Neural progenitor cell (in vitro differentiated cells): Measurements from ENCODE around the gene VPS13D. TPM values are rescaled to one million over a fixed set of nuclear protein-coding genes. Genes with fewer than 3 reads are reported as not detected.
"Not testable (repeated sequence)": the region's sequence is repeated elsewhere in the genome, so short reads cannot be mapped to it uniquely, and the experiment has no call there.

Experiments used
- DNase-seq: peaks from one replicate; pipeline ENCODE4 v3.0.0-alpha.2; 2016; ENCODE audit warnings: low spot score
- H2AFZ ChIP-seq: fragments of 200-600 bp; sonication (generic); replicated peaks from 2 replicates; pipeline ENCODE4 v1.6.1; 2016; ENCODE audit warnings: antibody characterized with exemption
- H3F3A ChIP-seq: fragments of 200-600 bp; sonication (generic); 2 replicates; pipeline ENCODE4 v1.6.1; 2016; ENCODE audit warnings: antibody characterized with exemption, low read depth
- H3K27ac ChIP-seq: fragments of 200-600 bp; sonication (generic); 2 replicates; pipeline ENCODE4 v1.5.1; 2016; ENCODE audit warnings: mild to moderate bottlenecking
- H3K27me3 ChIP-seq: fragments of 200-600 bp; sonication (generic); 2 replicates; pipeline ENCODE4 v1.6.1; 2016; ENCODE audit warnings: mild to moderate bottlenecking, moderate library complexity
- H3K36me3 ChIP-seq: fragments of 200-600 bp; sonication (generic); 2 replicates; pipeline ENCODE4 v1.5.1; 2016
- H3K4me1 ChIP-seq: fragments of 200-600 bp; sonication (generic); 2 replicates; pipeline ENCODE4 v1.6.1; 2016; ENCODE audit warnings: mixed run types
- H3K4me2 ChIP-seq: fragments of 200-600 bp; sonication (generic); 2 replicates; pipeline ENCODE4 v1.6.1; 2016
- H3K4me3 ChIP-seq: fragments of 200-600 bp; sonication (generic); 2 replicates; pipeline ENCODE4 v1.5.1; 2016
- H3K79me2 ChIP-seq: fragments of 200-600 bp; sonication (generic); 2 replicates; pipeline ENCODE4 v1.6.1; 2016; ENCODE audit warnings: low read depth
- H3K9ac ChIP-seq: fragments of 200-600 bp; sonication (generic); 2 replicates; pipeline ENCODE4 v1.6.1; 2016
- H3K9me3 ChIP-seq: fragments of 200-600 bp; sonication (generic); 2 replicates; pipeline ENCODE4 v1.5.1; 2016; ENCODE audit warnings: low read depth
- H4K20me1 ChIP-seq: fragments of 200-600 bp; sonication (generic); 2 replicates; pipeline ENCODE4 v1.6.1; 2016; ENCODE audit warnings: low read depth
- H3K27ac Mint-ChIP-seq: 3 replicates; pipeline ENCODE4 v1.8.0; 2021; ENCODE audit warnings: mixed read lengths
- H3K27me3 Mint-ChIP-seq: 2 replicates; pipeline ENCODE4 v1.8.0; 2022; ENCODE audit warnings: low read depth, mild to moderate bottlenecking, inconsistent platforms, moderate library complexity, mixed read lengths; ENCODE audit not compliant: insufficient read depth
- H3K36me3 Mint-ChIP-seq: 3 replicates; pipeline ENCODE4 v1.8.0; 2021; ENCODE audit warnings: mixed read lengths
- H3K4me1 Mint-ChIP-seq: 3 replicates; pipeline ENCODE4 v1.8.0; 2021; ENCODE audit warnings: mixed read lengths
- H3K4me3 Mint-ChIP-seq: 3 replicates; pipeline ENCODE4 v1.8.0; 2021; ENCODE audit warnings: mild to moderate bottlenecking, moderate library complexity, mixed read lengths
- H3K9me3 Mint-ChIP-seq: 3 replicates; pipeline ENCODE4 v1.8.0; 2020; ENCODE audit warnings: mixed read lengths
- EZH2 ChIP-seq: fragments of 200-600 bp; sonication (generic); IDR thresholded peaks from 2 replicates; pipeline ENCODE4 v1.6.1; 2017; ENCODE audit warnings: antibody characterized with exemption, mild to moderate bottlenecking, moderate library complexity
- EZH2phosphoT487 ChIP-seq: fragments of 200-600 bp; sonication (generic); IDR thresholded peaks from 2 replicates; pipeline ENCODE4 v1.6.1; 2017; ENCODE audit warnings: antibody characterized with exemption
- total RNA-seq: library from RNA; depleted of rRNA; stranded (reverse); fragments of >200 nt; gene quantifications from 2 replicates; pipeline ENCODE4 v1.2.3, GENCODE V29; 2015; ENCODE audit warnings: low replicate concordance
- TF ChIP-seq, protein P1 (sequence below): fragments of 200-600 bp; sonication (generic); IDR thresholded peaks from 2 replicates; pipeline ENCODE4 v1.5.1; 2017; ENCODE audit warnings: antibody characterized with exemption, mild to moderate bottlenecking

The VPS13D gene
- total RNA-seq, 1 donor from 2014 or later, result 16.4 TPM

DNA sequence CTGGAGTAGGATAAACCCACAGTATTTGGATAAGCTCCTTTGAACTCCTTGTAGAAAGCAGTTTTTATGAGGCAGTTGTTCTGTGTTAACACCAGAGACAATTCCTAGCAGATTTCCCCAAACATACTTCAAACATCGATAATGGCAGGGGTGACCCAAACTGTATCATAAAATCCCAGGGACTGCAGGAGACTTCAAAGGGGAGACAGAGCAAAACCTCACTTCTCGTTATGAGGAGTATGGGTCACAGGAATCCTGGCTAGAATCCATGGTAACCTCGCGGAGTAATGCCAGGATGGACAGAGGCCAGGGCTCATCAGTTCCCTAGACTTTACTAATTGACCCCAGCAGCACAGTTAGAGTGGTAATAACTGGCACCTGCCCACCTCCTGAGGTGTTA lies 240.2 kb downstream of the VPS13D start:
- Histone ChIP-seq H3F3A (no peaks in the 10 kb centered on the region), H3K4me3 (no peak overlapping the region), H3K9me3 (no peaks in the 10 kb centered on the region), H3K79me2 (no peaks in the 10 kb centered on the region), H3K27ac (no peak overlapping the region), H2AFZ (no peak overlapping the region), H3K4me2 (no peak overlapping the region), H3K9ac (no peak overlapping the region), H3K36me3 (no peaks in the 10 kb centered on the region), H3K4me1 (no peaks in the 10 kb centered on the region), H4K20me1 (no peaks in the 10 kb centered on the region), H3K27me3 (no peaks in the 10 kb centered on the region)
- H3K4me1 Mint-ChIP-seq, result peaks cover 8% of the 10 kb centered on the region
- no peak overlapping the region for H3K27ac Mint-ChIP-seq
- no peak overlapping the region for H3K4me3 Mint-ChIP-seq
- no peak for DNase-seq
- H3K27me3 Mint-ChIP-seq, result peaks cover 2% of the 10 kb centered on the region
- TF ChIP-seq, protein P1, sequence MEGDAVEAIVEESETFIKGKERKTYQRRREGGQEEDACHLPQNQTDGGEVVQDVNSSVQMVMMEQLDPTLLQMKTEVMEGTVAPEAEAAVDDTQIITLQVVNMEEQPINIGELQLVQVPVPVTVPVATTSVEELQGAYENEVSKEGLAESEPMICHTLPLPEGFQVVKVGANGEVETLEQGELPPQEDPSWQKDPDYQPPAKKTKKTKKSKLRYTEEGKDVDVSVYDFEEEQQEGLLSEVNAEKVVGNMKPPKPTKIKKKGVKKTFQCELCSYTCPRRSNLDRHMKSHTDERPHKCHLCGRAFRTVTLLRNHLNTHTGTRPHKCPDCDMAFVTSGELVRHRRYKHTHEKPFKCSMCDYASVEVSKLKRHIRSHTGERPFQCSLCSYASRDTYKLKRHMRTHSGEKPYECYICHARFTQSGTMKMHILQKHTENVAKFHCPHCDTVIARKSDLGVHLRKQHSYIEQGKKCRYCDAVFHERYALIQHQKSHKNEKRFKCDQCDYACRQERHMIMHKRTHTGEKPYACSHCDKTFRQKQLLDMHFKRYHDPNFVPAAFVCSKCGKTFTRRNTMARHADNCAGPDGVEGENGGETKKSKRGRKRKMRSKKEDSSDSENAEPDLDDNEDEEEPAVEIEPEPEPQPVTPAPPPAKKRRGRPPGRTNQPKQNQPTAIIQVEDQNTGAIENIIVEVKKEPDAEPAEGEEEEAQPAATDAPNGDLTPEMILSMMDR, result no peak
- TF ChIP-seq EZH2, result no peak
- no peak for TF ChIP-seq EZH2phosphoT487
- H3K36me3 Mint-ChIP-seq, result peaks cover 10% of the 10 kb centered on the region
- H3K9me3 Mint-ChIP-seq, result no peaks in the 10 kb centered on the region

DNA sequence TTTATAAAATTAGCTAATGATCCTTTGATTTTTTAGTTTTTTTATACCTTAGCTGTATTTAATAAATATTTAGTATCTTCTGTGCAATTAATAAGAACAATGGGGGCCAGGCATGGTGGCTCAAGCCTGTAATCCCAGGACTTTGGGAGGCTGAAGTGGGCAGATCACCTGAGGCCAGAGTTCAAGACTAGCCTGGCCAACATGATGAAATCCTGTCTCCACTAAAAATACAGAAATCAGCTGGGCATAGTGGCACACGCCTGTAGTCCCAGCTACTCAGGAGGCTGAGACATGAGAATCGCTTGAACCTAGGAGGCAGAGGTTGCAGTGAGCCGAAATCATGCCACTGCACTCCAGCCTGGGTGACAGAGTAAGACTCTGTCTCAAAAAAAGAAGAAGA lies 241.1 kb downstream of the VPS13D start:
- H3K4me1 ChIP-seq, H2AFZ ChIP-seq, H3K9me3 Mint-ChIP-seq, H3K27me3 ChIP-seq, H3K27ac ChIP-seq, H3K9ac ChIP-seq, DNase-seq, H4K20me1 ChIP-seq, H3F3A ChIP-seq, H3K4me3 Mint-ChIP-seq, H3K9me3 ChIP-seq, H3K4me1 Mint-ChIP-seq, H3K79me2 ChIP-seq, H3K27me3 Mint-ChIP-seq, H3K36me3 Mint-ChIP-seq, H3K4me2 ChIP-seq, H3K36me3 ChIP-seq, H3K27ac Mint-ChIP-seq, H3K4me3 ChIP-seq: not testable (repeated sequence)

DNA sequence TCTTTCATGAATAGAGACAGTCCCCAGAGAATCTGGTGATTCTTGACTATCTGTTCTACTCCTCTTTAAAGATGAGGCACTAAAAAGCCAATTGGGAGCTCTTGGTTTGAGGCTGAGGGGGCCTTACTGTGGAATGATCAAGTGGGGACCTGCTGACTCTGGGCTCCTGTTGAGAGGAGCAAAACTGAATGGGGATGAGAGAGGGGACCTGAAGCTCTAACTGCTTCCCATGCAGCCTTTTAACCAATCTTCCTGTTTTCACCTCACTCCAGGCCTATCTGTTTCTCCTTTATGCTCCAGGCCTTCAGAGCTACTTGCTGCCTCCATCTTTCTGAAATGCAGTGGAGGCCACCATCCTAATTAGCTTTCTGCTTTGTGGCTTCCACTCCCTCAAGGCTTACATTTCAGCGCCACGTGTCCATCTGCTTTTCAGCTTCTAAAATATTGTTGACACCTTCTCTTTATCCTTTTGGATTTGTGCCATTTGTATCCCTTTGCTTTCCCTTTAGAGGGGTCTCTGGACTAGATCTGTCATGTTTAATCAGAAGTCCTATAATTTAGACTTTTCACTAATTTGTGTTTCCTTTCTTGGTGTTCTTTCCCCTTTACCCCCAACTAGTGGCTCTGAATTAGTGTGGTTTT lies 242.4 kb downstream of the VPS13D start:
- Histone ChIP-seq H3K27ac (no peak overlapping the region), H3K4me3 (no peak overlapping the region), H3K4me2 (no peak overlapping the region), H4K20me1 (no peaks in the 10 kb centered on the region), H3K9me3 (no peaks in the 10 kb centered on the region), H3K27me3 (no peaks in the 10 kb centered on the region), H3K36me3 (no peaks in the 10 kb centered on the region), H3K4me1 (no peaks in the 10 kb centered on the region), H3K9ac (no peak overlapping the region), H3K79me2 (no peaks in the 10 kb centered on the region), H2AFZ (no peak overlapping the region), H3F3A (no peaks in the 10 kb centered on the region)
- H3K4me1 Mint-ChIP-seq, result peaks cover 10% of the 10 kb centered on the region
- no peak for DNase-seq
- peaks cover 8% of the 10 kb centered on the region for H3K36me3 Mint-ChIP-seq
- TF ChIP-seq EZH2 (no peak), EZH2phosphoT487 (no peak)
- TF ChIP-seq, protein P1, result no peak
- peaks cover 2% of the 10 kb centered on the region for H3K27me3 Mint-ChIP-seq
- no peaks in the 10 kb centered on the region for H3K9me3 Mint-ChIP-seq
- no peak overlapping the region for H3K4me3 Mint-ChIP-seq
- H3K27ac Mint-ChIP-seq, result no peak overlapping the region

DNA sequence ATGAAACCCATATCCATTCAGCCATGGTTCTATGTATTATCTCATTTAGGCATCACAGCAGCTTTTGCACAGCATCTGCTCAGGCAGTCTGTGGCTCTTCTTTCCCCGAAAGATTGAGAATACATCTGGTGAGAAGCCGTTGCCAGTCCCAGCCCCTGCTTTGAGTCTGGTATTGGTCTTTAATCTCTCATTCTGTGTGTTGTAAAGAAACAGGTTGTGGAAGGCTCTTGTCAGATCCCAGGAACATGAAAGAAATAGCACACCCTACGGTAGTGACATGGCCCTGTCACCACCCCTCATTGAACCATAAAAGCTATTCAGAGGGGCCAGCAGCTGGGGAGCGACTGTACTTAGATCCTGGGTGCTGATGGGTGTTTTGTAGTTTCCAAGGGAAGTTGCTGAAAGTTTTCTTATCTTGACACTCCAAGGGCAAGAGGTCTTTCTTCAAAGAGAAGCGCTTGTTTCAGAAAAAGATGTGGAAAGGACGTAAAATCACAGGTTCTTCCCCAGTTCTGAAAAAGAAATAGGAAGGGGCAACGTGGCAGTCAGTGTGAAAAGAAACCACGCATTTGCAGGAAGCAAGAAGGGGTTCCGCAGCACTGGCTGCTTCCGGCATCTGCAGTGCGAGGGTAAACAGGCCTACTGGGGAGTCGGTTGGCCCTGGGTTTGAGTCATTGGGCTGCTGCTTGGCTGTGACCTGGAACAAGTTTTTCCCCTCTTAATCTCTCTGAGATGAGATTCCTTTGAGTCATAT lies 243.1 kb downstream of the VPS13D start:
- Histone ChIP-seq H3K79me2 (no peaks in the 10 kb centered on the region), H3K4me2 (no peak overlapping the region), H3K36me3 (no peaks in the 10 kb centered on the region), H2AFZ (no peak overlapping the region), H4K20me1 (no peaks in the 10 kb centered on the region), H3K4me3 (no peak overlapping the region), H3K9ac (no peak overlapping the region), H3F3A (no peaks in the 10 kb centered on the region), H3K27me3 (no peaks in the 10 kb centered on the region), H3K9me3 (no peaks in the 10 kb centered on the region), H3K27ac (no peak overlapping the region), H3K4me1 (peaks cover 5% of the 10 kb centered on the region)
- peaks cover 17% of the 10 kb centered on the region for H3K4me1 Mint-ChIP-seq
- no peaks in the 10 kb centered on the region for H3K9me3 Mint-ChIP-seq
- H3K4me3 Mint-ChIP-seq, result no peak overlapping the region
- peaks cover 2% of the 10 kb centered on the region for H3K27me3 Mint-ChIP-seq
- peaks cover 6% of the 10 kb centered on the region for H3K36me3 Mint-ChIP-seq
- H3K27ac Mint-ChIP-seq, result peak overlapping the region; percentile 19
- no peak for TF ChIP-seq EZH2phosphoT487
- TF ChIP-seq, protein P1, result no peak
- no peak for TF ChIP-seq EZH2
- no peak for DNase-seq
